ENCODE results near the gene SOHLH1. TPM values are rescaled to one million over a fixed set of nuclear protein-coding genes. Genes with fewer than 3 reads are reported as not detected.

The SOHLH1 gene
- total RNA-seq, 3 donors from 2014 or later (not counting 1 experiment from before 2014, with no cell fraction given): not detected

DNA sequence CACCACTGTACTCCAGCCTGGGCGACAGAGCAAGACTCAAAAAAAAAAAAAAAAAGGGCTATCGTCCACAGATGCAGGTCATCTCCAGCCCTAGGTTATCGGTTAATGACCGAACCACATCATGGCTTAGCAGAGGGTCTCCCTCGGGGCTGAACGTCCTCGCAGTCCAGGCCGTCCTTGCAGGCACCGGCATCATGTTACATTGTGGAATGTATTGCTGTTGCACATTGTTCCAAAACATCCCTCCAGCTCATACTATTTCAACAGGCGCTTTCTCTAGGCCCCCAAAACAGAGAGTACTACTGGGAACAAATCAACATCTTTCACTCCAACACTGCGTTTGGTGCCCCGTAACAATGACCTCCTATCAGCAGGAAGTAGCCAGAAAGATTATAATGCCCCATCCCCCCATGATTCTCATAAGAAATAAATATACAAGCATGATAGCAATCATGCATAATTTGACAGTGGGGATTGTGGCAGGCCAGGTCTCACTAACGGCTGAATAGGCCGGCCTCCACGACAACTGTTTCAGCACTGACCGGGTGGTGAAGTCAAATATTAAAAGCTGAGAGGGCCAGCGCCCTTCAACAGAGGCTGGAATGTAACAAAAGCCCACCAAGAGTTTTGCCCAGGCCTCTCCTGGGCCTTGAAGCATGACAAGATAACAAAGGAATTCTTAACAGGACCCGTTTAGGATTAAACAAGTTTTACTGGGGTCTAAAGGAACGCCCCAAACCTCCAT lies 37.3 kb downstream of the SOHLH1 start:
- Histone ChIP-seq H3K27me3 (ENCODE audit: control insufficient read depth, insufficient read depth, low read length) (no peaks in the 10 kb centered on the region), H3K9me3 (ENCODE audit: control insufficient read depth, insufficient read depth, low read length) (no peaks in the 10 kb centered on the region), H3K4me1 (ENCODE audit: control insufficient read depth, insufficient read depth, low read length) (no peaks in the 10 kb centered on the region), H3K36me3 (ENCODE audit: control insufficient read depth, insufficient read depth, low read length) (no peaks in the 10 kb centered on the region), H3K27ac (ENCODE audit: low read length) (no peak overlapping the region), H3K4me3 (ENCODE audit: low read length) (no peak overlapping the region)
- intact Hi-C loops (cut with micrococcal nuclease): no loop called here
- ATAC-seq: no peak
- 77% methylated on average over 19 of the region's 19 CpGs for WGBS (ENCODE audit: insufficient coverage)
- no peak for DNase-seq
- TF ChIP-seq, protein P1, sequence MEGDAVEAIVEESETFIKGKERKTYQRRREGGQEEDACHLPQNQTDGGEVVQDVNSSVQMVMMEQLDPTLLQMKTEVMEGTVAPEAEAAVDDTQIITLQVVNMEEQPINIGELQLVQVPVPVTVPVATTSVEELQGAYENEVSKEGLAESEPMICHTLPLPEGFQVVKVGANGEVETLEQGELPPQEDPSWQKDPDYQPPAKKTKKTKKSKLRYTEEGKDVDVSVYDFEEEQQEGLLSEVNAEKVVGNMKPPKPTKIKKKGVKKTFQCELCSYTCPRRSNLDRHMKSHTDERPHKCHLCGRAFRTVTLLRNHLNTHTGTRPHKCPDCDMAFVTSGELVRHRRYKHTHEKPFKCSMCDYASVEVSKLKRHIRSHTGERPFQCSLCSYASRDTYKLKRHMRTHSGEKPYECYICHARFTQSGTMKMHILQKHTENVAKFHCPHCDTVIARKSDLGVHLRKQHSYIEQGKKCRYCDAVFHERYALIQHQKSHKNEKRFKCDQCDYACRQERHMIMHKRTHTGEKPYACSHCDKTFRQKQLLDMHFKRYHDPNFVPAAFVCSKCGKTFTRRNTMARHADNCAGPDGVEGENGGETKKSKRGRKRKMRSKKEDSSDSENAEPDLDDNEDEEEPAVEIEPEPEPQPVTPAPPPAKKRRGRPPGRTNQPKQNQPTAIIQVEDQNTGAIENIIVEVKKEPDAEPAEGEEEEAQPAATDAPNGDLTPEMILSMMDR (IDR thresholded peaks at IDR 0.05): no peak
- no peaks in the 10 kb centered on the region for H3K4me1 Mint-ChIP-seq
- no peaks in the 10 kb centered on the region for H3K27me3 Mint-ChIP-seq (ENCODE audit: low read depth in 2 of 2)
- no peaks in the 10 kb centered on the region for H3K36me3 Mint-ChIP-seq
- no peak overlapping the region for H3K4me3 Mint-ChIP-seq
- no peak overlapping the region for H3K27ac Mint-ChIP-seq
- H3K9me3 Mint-ChIP-seq: no peaks in the 10 kb centered on the region

DNA sequence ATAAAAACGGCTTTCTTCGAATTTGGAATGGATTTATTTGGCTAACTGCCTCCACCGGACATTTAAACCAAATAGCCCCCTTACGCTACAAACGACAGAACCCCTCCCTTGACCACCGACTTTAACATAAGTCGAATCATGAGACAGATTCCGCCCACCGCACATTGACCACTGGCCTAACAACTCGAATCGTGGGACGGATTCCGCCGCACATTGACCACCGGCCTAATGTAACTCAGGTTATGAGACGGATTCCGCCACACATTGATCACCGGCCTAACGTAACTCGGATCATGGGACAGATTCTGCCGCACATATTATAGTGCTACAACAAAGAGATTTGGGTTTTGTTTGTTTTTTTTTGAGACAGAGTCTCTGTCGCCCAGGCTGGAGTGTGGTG lies 38.9 kb downstream of the SOHLH1 start:
- intact Hi-C loops (cut with micrococcal nuclease): no loop called here
- Histone ChIP-seq H3K4me3 (ENCODE audit: low read length) (no peak overlapping the region), H3K27ac (ENCODE audit: low read length) (no peak overlapping the region), H3K9me3 (ENCODE audit: control insufficient read depth, insufficient read depth, low read length) (no peaks in the 10 kb centered on the region), H3K4me1 (ENCODE audit: control insufficient read depth, insufficient read depth, low read length) (no peaks in the 10 kb centered on the region), H3K27me3 (ENCODE audit: control insufficient read depth, insufficient read depth, low read length) (no peaks in the 10 kb centered on the region), H3K36me3 (ENCODE audit: control insufficient read depth, insufficient read depth, low read length) (no peaks in the 10 kb centered on the region)
- Mint-ChIP-seq H3K9me3 (no peaks in the 10 kb centered on the region), H3K4me3 (no peak overlapping the region), H3K27me3 (ENCODE audit: low read depth in 2 of 2) (no peaks in the 10 kb centered on the region), H3K27ac (no peak overlapping the region), H3K4me1 (no peaks in the 10 kb centered on the region), H3K36me3 (no peaks in the 10 kb centered on the region)
- TF ChIP-seq, protein P1 (IDR thresholded peaks at IDR 0.05): no peak
- 90% methylated on average over 22 of the region's 22 CpGs for WGBS (ENCODE audit: insufficient coverage)
- DNase-seq (no peak), ATAC-seq (no peak)

DNA sequence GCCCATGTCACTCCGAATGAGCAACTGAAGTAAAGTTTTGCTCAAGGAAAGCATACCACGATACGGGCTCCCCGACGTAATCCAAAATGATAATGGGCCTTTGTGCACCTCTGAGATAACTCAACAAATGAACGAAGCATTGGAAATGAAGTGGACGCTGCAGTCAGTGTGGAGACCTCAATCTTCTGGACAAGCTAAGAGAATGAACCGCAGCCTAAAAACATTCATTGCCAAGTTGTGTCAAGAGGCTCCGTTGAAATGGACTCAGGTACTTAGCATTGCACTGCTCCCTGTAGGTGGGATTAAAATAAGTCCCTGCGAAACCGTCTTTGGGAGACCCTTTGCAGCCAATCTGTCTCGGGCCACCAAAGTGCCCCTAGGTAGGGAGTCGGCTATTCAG lies 40.0 kb downstream of the SOHLH1 start:
- H3K4me3 ChIP-seq (ENCODE audit: low read length): no peak overlapping the region
- 87% methylated on average over 13 of the region's 13 CpGs for WGBS (ENCODE audit: insufficient coverage)

More for the DNA sequence above, 40.0 kb downstream of the SOHLH1 start:
- intact Hi-C loops (cut with micrococcal nuclease): no loop called here
- Histone ChIP-seq H3K27me3 (ENCODE audit: control insufficient read depth, insufficient read depth, low read length) (no peaks in the 10 kb centered on the region), H3K9me3 (ENCODE audit: control insufficient read depth, insufficient read depth, low read length) (no peaks in the 10 kb centered on the region), H3K27ac (ENCODE audit: low read length) (no peak overlapping the region), H3K4me1 (ENCODE audit: control insufficient read depth, insufficient read depth, low read length) (no peaks in the 10 kb centered on the region), H3K36me3 (ENCODE audit: control insufficient read depth, insufficient read depth, low read length) (no peaks in the 10 kb centered on the region)
- no peak overlapping the region for H3K4me3 Mint-ChIP-seq
- TF ChIP-seq, protein P1 (IDR thresholded peaks at IDR 0.05): no peak
- H3K27me3 Mint-ChIP-seq (ENCODE audit: low read depth in 2 of 2): peaks cover 0 to 3% of the 10 kb centered on the region in 2 donors
- no peak for DNase-seq
- no peaks in the 10 kb centered on the region for H3K36me3 Mint-ChIP-seq
- no peaks in the 10 kb centered on the region for H3K4me1 Mint-ChIP-seq
- ATAC-seq: no peak
- no peak overlapping the region for H3K27ac Mint-ChIP-seq
- H3K9me3 Mint-ChIP-seq: no peaks in the 10 kb centered on the region
